ENCODE data around the gene ABCC8.

- TF ChIP-seq, protein P1, sequence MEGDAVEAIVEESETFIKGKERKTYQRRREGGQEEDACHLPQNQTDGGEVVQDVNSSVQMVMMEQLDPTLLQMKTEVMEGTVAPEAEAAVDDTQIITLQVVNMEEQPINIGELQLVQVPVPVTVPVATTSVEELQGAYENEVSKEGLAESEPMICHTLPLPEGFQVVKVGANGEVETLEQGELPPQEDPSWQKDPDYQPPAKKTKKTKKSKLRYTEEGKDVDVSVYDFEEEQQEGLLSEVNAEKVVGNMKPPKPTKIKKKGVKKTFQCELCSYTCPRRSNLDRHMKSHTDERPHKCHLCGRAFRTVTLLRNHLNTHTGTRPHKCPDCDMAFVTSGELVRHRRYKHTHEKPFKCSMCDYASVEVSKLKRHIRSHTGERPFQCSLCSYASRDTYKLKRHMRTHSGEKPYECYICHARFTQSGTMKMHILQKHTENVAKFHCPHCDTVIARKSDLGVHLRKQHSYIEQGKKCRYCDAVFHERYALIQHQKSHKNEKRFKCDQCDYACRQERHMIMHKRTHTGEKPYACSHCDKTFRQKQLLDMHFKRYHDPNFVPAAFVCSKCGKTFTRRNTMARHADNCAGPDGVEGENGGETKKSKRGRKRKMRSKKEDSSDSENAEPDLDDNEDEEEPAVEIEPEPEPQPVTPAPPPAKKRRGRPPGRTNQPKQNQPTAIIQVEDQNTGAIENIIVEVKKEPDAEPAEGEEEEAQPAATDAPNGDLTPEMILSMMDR (IDR thresholded peaks at IDR 0.05) = no peak
- TF ChIP-seq EP300 (IDR thresholded peaks at IDR 0.05) (no peak), POLR2A (IDR thresholded peaks at IDR 0.05) (no peak)
Observed at GRCh38 chr11:17402486-17402885, 74.2 kb downstream of the ABCC8 start.

All from ovary (tissue), 3 donors.